Thyroid gland (tissue), 4 donors: Measurements from ENCODE around the gene LIMK2.

Experiments
- POLR2A ChIP-seq, 2 donors: fragments of 450-650 bp; IDR thresholded peaks; one replicate each; pipeline ENCODE4 v1.6.1; 2017; ENCODE audit warnings: antibody characterized with exemption in 2 of 2, mild to moderate bottlenecking in 2 of 2, moderate library complexity in 1 of 2
- TF ChIP-seq, protein P1 (sequence below), 6 experiments: fragments of 200-600 bp in 3 of 6; fragments of 450-650 bp in 3 of 6; sonication (generic) in 3 of 6; IDR thresholded peaks; one replicate each; pipeline ENCODE4 v1.5.1; 2016 to 2019; ENCODE audit warnings: antibody characterized with exemption in 6 of 6, mild to moderate bottlenecking in 2 of 6, inconsistent platforms in 1 of 6, moderate library complexity in 1 of 6

DNA sequence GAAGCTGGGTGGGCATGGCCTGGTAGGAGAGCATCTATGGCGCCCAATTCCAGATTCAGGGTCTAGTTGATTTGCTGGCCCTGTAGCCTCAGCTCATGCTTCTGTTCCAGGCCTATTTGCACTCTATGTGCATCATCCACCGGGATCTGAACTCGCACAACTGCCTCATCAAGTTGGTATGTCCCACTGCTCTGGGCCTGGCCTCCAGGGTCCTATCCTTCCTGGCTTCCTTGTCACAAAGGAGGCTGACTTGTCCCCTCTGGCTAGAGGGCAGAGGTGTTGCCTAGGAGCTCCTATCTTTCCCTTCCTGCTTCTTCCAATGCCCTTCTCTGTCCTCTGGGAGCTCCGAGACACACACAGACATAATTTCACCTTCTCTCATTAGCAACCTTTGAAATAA lies 58.9 kb downstream of the LIMK2 start:
- no peak for TF ChIP-seq POLR2A (IDR thresholded peaks at IDR 0.05)
- TF ChIP-seq, protein P1, sequence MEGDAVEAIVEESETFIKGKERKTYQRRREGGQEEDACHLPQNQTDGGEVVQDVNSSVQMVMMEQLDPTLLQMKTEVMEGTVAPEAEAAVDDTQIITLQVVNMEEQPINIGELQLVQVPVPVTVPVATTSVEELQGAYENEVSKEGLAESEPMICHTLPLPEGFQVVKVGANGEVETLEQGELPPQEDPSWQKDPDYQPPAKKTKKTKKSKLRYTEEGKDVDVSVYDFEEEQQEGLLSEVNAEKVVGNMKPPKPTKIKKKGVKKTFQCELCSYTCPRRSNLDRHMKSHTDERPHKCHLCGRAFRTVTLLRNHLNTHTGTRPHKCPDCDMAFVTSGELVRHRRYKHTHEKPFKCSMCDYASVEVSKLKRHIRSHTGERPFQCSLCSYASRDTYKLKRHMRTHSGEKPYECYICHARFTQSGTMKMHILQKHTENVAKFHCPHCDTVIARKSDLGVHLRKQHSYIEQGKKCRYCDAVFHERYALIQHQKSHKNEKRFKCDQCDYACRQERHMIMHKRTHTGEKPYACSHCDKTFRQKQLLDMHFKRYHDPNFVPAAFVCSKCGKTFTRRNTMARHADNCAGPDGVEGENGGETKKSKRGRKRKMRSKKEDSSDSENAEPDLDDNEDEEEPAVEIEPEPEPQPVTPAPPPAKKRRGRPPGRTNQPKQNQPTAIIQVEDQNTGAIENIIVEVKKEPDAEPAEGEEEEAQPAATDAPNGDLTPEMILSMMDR (IDR thresholded peaks at IDR 0.05), result no peak
